Measurements from ENCODE around the gene HERC2. TPM values are rescaled to one million over a fixed set of nuclear protein-coding genes. Genes with fewer than 3 reads are reported as not detected.

HERC2 gene
- total and polyA plus RNA-seq, 2 of the 4 experiments (the other 2 are of a cell fraction): 20.8 to 28.9 TPM

GRCh38 chr15:28107904-28108275, 214.1 kb downstream of the HERC2 start:
- Histone ChIP-seq H2BK20ac (ENCODE audit: low read depth, low read length) (no peak overlapping the region), H2AK5ac (ENCODE audit: low read depth, low read length) (no peak overlapping the region), H4K91ac (ENCODE audit: insufficient read depth, low read depth, low read length) (no peak overlapping the region), H3K4me1 (ENCODE audit: control insufficient read depth, insufficient read depth, low read length) (no peaks in the 10 kb centered on the region; the same call in 1 of the 2 replicates), H3K79me1 (ENCODE audit: low read depth in 1 of 2, low read length in 2 of 2) (no peaks in the 10 kb centered on the region), H4K20me1 (ENCODE audit: insufficient read depth, low read length) (no peaks in the 10 kb centered on the region; the same call in 1 of the 2 replicates), H4K8ac (ENCODE audit: low read depth in 2 of 2, low read length in 2 of 2) (no peak overlapping the region), H3K27ac (ENCODE audit: insufficient read depth, low read length) (no peak overlapping the region), H3K4ac (ENCODE audit: low read depth, low read length) (no peak overlapping the region), H3K4me3 (ENCODE audit: insufficient read depth, low read depth, low read length) (no peak overlapping the region), H3K9me3 (ENCODE audit: control insufficient read depth, insufficient read depth, low read length) (no peaks in the 10 kb centered on the region), H2BK5ac (ENCODE audit: low read depth, low read length, poor library complexity, severe bottlenecking) (no peak overlapping the region), H3K9me1 (ENCODE audit: insufficient read depth, low read length) (peaks cover 2% of the 10 kb centered on the region; the same call in 1 of the 2 replicates), H3K23ac (ENCODE audit: low read depth, low read length) (no peak overlapping the region), H3K4me2 (ENCODE audit: low read depth, low read length) (no peak overlapping the region), H2BK120ac (ENCODE audit: low read depth, low read length) (no peak overlapping the region), H4K5ac (ENCODE audit: low read depth, low read length) (no peak overlapping the region), H2BK15ac (ENCODE audit: low read depth, low read length) (no peak overlapping the region), H3K14ac (replicated peaks; ENCODE audit: low read depth, low read length) (no peak overlapping the region), H2AK9ac (replicated peaks; ENCODE audit: low read depth, low read length, poor library complexity) (no peak overlapping the region), H3K18ac (ENCODE audit: low read depth, low read length) (no peak overlapping the region), H3K56ac (ENCODE audit: extremely low read depth, insufficient read depth, low read length) (no peak overlapping the region), H3K36me3 (ENCODE audit: control insufficient read depth, insufficient read depth, low read length) (peaks cover 13% of the 10 kb centered on the region), H3K27me3 (ENCODE audit: control insufficient read depth, insufficient read depth, low read length) (peaks cover 6% of the 10 kb centered on the region; the same call in 1 of the 2 replicates), H3K9ac (ENCODE audit: low read depth, low read length) (no peak overlapping the region), H2AFZ (replicated peaks; ENCODE audit: low read length, poor library complexity) (peak overlapping the region; percentile 82)
- BruUV-seq (replicated peaks): no TSS peak
- POLR2A ChIA-PET (ENCODE audit: unreplicated experiment): no interaction called here
- dilution Hi-C loops (cut with HindIII; ENCODE audit: low sequenced_read_pairs, unreplicated experiment) (no loop called here), intact Hi-C loops (cut with micrococcal nuclease) (no loop called here), in situ Hi-C loops (cut with MboI; ENCODE audit: low sequenced_read_pairs) (loop anchor here (25.0 kb wide), 1 partner anchor 1221 kb away; no protein-coding TSS in a partner anchor)
- ATAC-seq (ENCODE audit: low read depth) (no peak), DNase-seq (no peak)
- CTCF ChIA-PET: interaction anchor here (0.6 to 1.9 kb wide), 3 partner anchors 9 to 166 kb away, joined by 3 to 4 read pairs (median 3); partner anchors contain the start of gene OCA2
- 77% methylated on average over 3 of the region's 8 CpGs; no CpG with 5 or more reads in 1 of the 2 experiments for WGBS, 2 experiments (ENCODE audit: extremely low coverage in 2 of 2, insufficient read length in 1 of 2)
- TF ChIP-seq MXI1 (IDR thresholded peaks at IDR 0.05; ENCODE audit: borderline replicate concordance, low read depth, low read length) (no peak), POLR2A (IDR thresholded peaks at IDR 0.05; ENCODE audit: low read depth, low read length) (no peak), RFX5 (IDR thresholded peaks at IDR 0.05; ENCODE audit: low read depth, low read length) (no peak), CTCF (conservative IDR thresholded peaks at IDR 0.05; ENCODE audit: low read depth, low read length) (no peak), NFE2L2 (IDR thresholded peaks at IDR 0.05; ENCODE audit: low read depth, low read length) (no peak), RAD21 (IDR thresholded peaks at IDR 0.05; ENCODE audit: low read length) (no peak), CHD1 (IDR thresholded peaks at IDR 0.05; ENCODE audit: low read depth, low read length) (no peak)
